Gastroesophageal sphincter (tissue), 4 donors: ENCODE results near the gene UST. TPM values are rescaled to one million over a fixed set of nuclear protein-coding genes. Genes with fewer than 3 reads are reported as not detected.
A peak's percentile ranks its signal among the peaks of the same experiment; 100 is the strongest.
"Not testable (repeated sequence)": the region's sequence is repeated elsewhere in the genome, so short reads cannot be mapped to it uniquely, and the experiment has no call there.

Experiments
- ATAC-seq: fragments of 150-250 bp; one replicate; pipeline ENCODE4 v1.9.1; 2016; ENCODE audit warnings: mild to moderate bottlenecking, moderate library complexity
- H3K27ac ChIP-seq, 4 donors: fragments of 200-600 bp; sonication (generic) in 3 of 4; 1 replicate in 3 of 4; 2 replicates in 1 of 4; pipeline ENCODE4 v1.5.1; 2016 to 2019
- H3K27me3 ChIP-seq: fragments of 200-600 bp; sonication (generic); one replicate; pipeline ENCODE4 v1.5.1; 2019
- H3K36me3 ChIP-seq, 2 donors: fragments of 200-600 bp; sonication (generic); one replicate each; pipeline ENCODE4 v1.5.1; 2019; ENCODE audit warnings: control low read depth in 1 of 2
- H3K4me1 ChIP-seq, 3 donors: fragments of 200-600 bp; sonication (generic); 1 replicate in 2 of 3; 2 replicates in 1 of 3; pipeline ENCODE4 v1.5.1; 2016 to 2019; ENCODE audit warnings: control low read depth in 2 of 3
- H3K4me3 ChIP-seq, 2 donors: fragments of 200-600 bp; sonication (generic); one replicate each; pipeline ENCODE4 v1.5.1; 2019; ENCODE audit warnings: mild to moderate bottlenecking in 1 of 2, moderate library complexity in 1 of 2
- H3K9me3 ChIP-seq, 3 donors: fragments of 200-600 bp; sonication (generic); one replicate each; pipeline ENCODE4 v1.5.1; 2017 to 2019; ENCODE audit warnings: control low read depth in 2 of 3
- CTCF ChIP-seq, 4 experiments: fragments of 200-600 bp in 2 of 4; fragments of 450-650 bp in 2 of 4; sonication (generic) in 1 of 4; IDR thresholded peaks; one replicate each; pipeline ENCODE4 v1.5.1; 2017 to 2019; ENCODE audit warnings: antibody characterized with exemption in 4 of 4, mild to moderate bottlenecking in 2 of 4, moderate library complexity in 2 of 4
- EP300 ChIP-seq: sonication (generic); formaldehyde crosslinking; IDR thresholded peaks from one replicate; pipeline ENCODE4 v1.6.1; 2017; ENCODE audit warnings: antibody characterized with exemption, mild to moderate bottlenecking
- POLR2A ChIP-seq, 2 donors: fragments of 450-650 bp; IDR thresholded peaks; one replicate each; pipeline ENCODE4 v1.6.1; 2017; ENCODE audit warnings: antibody characterized with exemption in 2 of 2, mild to moderate bottlenecking in 2 of 2, moderate library complexity in 1 of 2
- POLR2AphosphoS5 ChIP-seq: sonication (generic); formaldehyde crosslinking; IDR thresholded peaks from one replicate; pipeline ENCODE4 v1.6.1; 2017; ENCODE audit warnings: antibody characterized with exemption
- WGBS, 2 donors: methylation state at CpG; one replicate each; pipeline ENCODE4 v1.1.5; 2018; ENCODE audit warnings: low coverage in 1 of 2; 5-methylcytosine and 5-hydroxymethylcytosine counted together
- total RNA-seq, 4 donors: library from RNA; depleted of rRNA; stranded (reverse); fragments of >200 nt; gene quantifications; one replicate each; pipeline ENCODE4 v1.1.0, GENCODE V29; 2016

The UST gene
- total RNA-seq, 4 donors from 2014 or later: 17.4 to 48.1 (median 32.4) TPM

- Histone ChIP-seq H3K4me1 (peaks cover 0 to 40% (median 0%) of the 10 kb centered on the region in 3 donors), H3K27ac (peak overlapping the region; percentile 52 to 96 (median 84)), H3K4me3 (peak overlapping the region; percentile 71 to 89), H3K9me3 (no peaks in the 10 kb centered on the region), H3K27me3 (peaks cover 5% of the 10 kb centered on the region), H3K36me3 (no peaks in the 10 kb centered on the region)
- WGBS, 2 donors: no CpG with 5 or more reads among the region's 66 CpGs
- peak; percentile 12 for ATAC-seq
- TF ChIP-seq EP300: no peak
Measured at GRCh38 chr6:148747471-148748165, 788 bp downstream of the UST start.

- H3K27ac ChIP-seq: no peak overlapping the region
- WGBS, 2 donors: 88 to 100% methylated on average over 1 of the region's 1 CpG
- H3K27me3 ChIP-seq: peaks cover 5% of the 10 kb centered on the region
- peaks cover 0 to 40% (median 0%) of the 10 kb centered on the region in 3 donors for H3K4me1 ChIP-seq
- no peak for ATAC-seq
- H3K36me3 ChIP-seq: no peaks in the 10 kb centered on the region
- H3K4me3 ChIP-seq: no peak overlapping the region
- TF ChIP-seq EP300 (no peak), POLR2A (IDR thresholded peaks at IDR 0.05) (no peak), POLR2AphosphoS5 (no peak), CTCF (IDR thresholded peaks at IDR 0.05) (no peak)
- no peaks in the 10 kb centered on the region for H3K9me3 ChIP-seq
Measured at GRCh38 chr6:148749674-148750073, 2.8 kb downstream of the UST start.

GRCh38 chr6:148750838-148751792, 4.3 kb downstream of the UST start:
- TF ChIP-seq POLR2A (IDR thresholded peaks at IDR 0.05) (no peak), CTCF (IDR thresholded peaks at IDR 0.05) (no peak), POLR2AphosphoS5 (no peak), EP300 (no peak)
- no peak overlapping the region for H3K4me3 ChIP-seq
- no peak for ATAC-seq
- no peak overlapping the region for H3K27ac ChIP-seq
- peaks cover 0 to 33% (median 0%) of the 10 kb centered on the region in 3 donors for H3K4me1 ChIP-seq
- H3K9me3 ChIP-seq: no peaks in the 10 kb centered on the region
- 92 to 100% methylated on average over 5 to 12 of the region's 13 CpGs for WGBS, 2 donors
- peaks cover 5% of the 10 kb centered on the region for H3K27me3 ChIP-seq
- H3K36me3 ChIP-seq: no peaks in the 10 kb centered on the region

GRCh38 chr6:148751793-148752170, 5.0 kb downstream of the UST start:
- H3K27me3 ChIP-seq: peaks cover 5% of the 10 kb centered on the region
- H3K27ac ChIP-seq: no peak overlapping the region
- no peak overlapping the region for H3K4me3 ChIP-seq
- H3K36me3 ChIP-seq: no peaks in the 10 kb centered on the region
- H3K9me3 ChIP-seq: no peaks in the 10 kb centered on the region
- H3K4me1 ChIP-seq: peaks cover 0 to 35% (median 0%) of the 10 kb centered on the region in 3 donors
- WGBS, 2 donors: 82 to 86% methylated on average over 2 of the region's 2 CpGs
- no peak for ATAC-seq
- TF ChIP-seq EP300: no peak
- no peak for TF ChIP-seq POLR2AphosphoS5
- no peak for TF ChIP-seq POLR2A (IDR thresholded peaks at IDR 0.05)
- TF ChIP-seq CTCF (IDR thresholded peaks at IDR 0.05): no peak

- H3K27me3 ChIP-seq, H3K9me3 ChIP-seq, H3K27ac ChIP-seq, H3K4me3 ChIP-seq, H3K36me3 ChIP-seq, ATAC-seq: not testable (repeated sequence)
- peaks cover 0 to 14% (median 5%) of the 10 kb centered on the region in 3 donors for H3K4me1 ChIP-seq
- 44% methylated on average over 1 of the region's 1 CpG for WGBS, 2 donors
Measured at GRCh38 chr6:148755379-148755778, 8.5 kb downstream of the UST start.
